C4-2B (cell line): Measurements from ENCODE around the gene NANOS3.

ENCODE experiments used
- CTCF ChIP-seq: fragments of 450-650 bp; conservative IDR thresholded peaks from 2 replicates; pipeline ENCODE4 v1.5.1; 2017; ENCODE audit warnings: mild to moderate bottlenecking
- ZFX ChIP-seq: fragments of 450-650 bp; IDR thresholded peaks from 2 replicates; pipeline ENCODE4 v1.6.1; 2017

- TF ChIP-seq CTCF (no peak), ZFX (no peak)
Measured at GRCh38 chr19:13885826-13886365, 9.0 kb downstream of the NANOS3 start.
